HEK293T (cell line): ENCODE results near the gene CA12.

Experiments
- ARNT ChIP-seq: fragments of 450-650 bp; IDR thresholded peaks from 2 replicates; pipeline ENCODE4 v1.6.1; 2017; ENCODE audit warnings: mild to moderate bottlenecking
- BHLHE40 ChIP-seq: fragments of 450-650 bp; IDR thresholded peaks from 2 replicates; pipeline ENCODE4 v1.6.1; 2016; ENCODE audit warnings: mild to moderate bottlenecking, moderate library complexity, borderline replicate concordance
- ELF4 ChIP-seq: fragments of 450-650 bp; IDR thresholded peaks from 2 replicates; pipeline ENCODE4 v1.6.1; 2017; ENCODE audit warnings: antibody characterized with exemption
- FOXK2 ChIP-seq: fragments of 450-650 bp; IDR thresholded peaks from 2 replicates; pipeline ENCODE4 v1.6.1; 2016; ENCODE audit warnings: mild to moderate bottlenecking
- HDGF ChIP-seq: fragments of 450-650 bp; IDR thresholded peaks from 2 replicates; pipeline ENCODE4 v1.6.1; 2017; ENCODE audit warnings: antibody characterized with exemption, borderline replicate concordance
- L3MBTL2 ChIP-seq: fragments of 450-650 bp; conservative IDR thresholded peaks from 2 replicates; pipeline ENCODE4 v1.6.1; 2016; ENCODE audit warnings: mild to moderate bottlenecking
- SP1 ChIP-seq: fragments of 450-650 bp; IDR thresholded peaks from 2 replicates; pipeline ENCODE4 v1.6.1; 2017
- ZNF384 ChIP-seq: fragments of 450-650 bp; IDR thresholded peaks from 2 replicates; pipeline ENCODE4 v1.6.1; 2016

- TF ChIP-seq SP1: no peak
- TF ChIP-seq ELF4: no peak
- no peak for TF ChIP-seq HDGF
- no peak for TF ChIP-seq L3MBTL2
- no peak for TF ChIP-seq FOXK2
- TF ChIP-seq ARNT: no peak
- no peak for TF ChIP-seq ZNF384
- TF ChIP-seq BHLHE40: no peak
Measured at GRCh38 chr15:63312286-63312685, 69.4 kb downstream of the CA12 start.
